Measurements from ENCODE around the gene HOXB8. TPM values are rescaled to one million over a fixed set of nuclear protein-coding genes. Genes with fewer than 3 reads are reported as not detected.
A peak's percentile ranks its signal among the peaks of the same experiment; 100 is the strongest.

The HOXB8 gene
- total and polyA plus RNA-seq, 10 donors, result 0.07 to 0.14 TPM; not detected in 8

- peaks cover 2 to 100% (median 80%) of the 10 kb centered on the region in 7 donors for H3K27me3 ChIP-seq (replicated peaks in 1 of 7)
Observed at GRCh38 chr17:48583708-48584222, 31.3 kb downstream of the HOXB8 start.

GRCh38 chr17:48582750-48583069, 32.4 kb downstream of the HOXB8 start:
- DNase-seq, result no peak
- Histone ChIP-seq H3K4me3 (peak overlapping the region in 4 of 8 donors; percentile 42 to 66 (median 49)), H3K27me3 (replicated peaks in 1 of 7) (peaks cover 2 to 100% (median 82%) of the 10 kb centered on the region in 7 donors), H3K4me1 (peaks cover 21 to 97% (median 66%) of the 10 kb centered on the region in 6 donors), H3K36me3 (no peaks in the 10 kb centered on the region), H3K27ac (peak overlapping the region in 6 of 8 donors; percentile 78 to 89 (median 86)), H3K9me3 (no peaks in the 10 kb centered on the region)
- TF ChIP-seq POLR2A (IDR thresholded peaks at IDR 0.05), result no peak
- no peak for TF ChIP-seq POLR2AphosphoS5 (IDR thresholded peaks at IDR 0.05)
- TF ChIP-seq CTCF (IDR thresholded peaks at IDR 0.05 in 8 of 11, conservative IDR thresholded peaks at IDR 0.05 in 3 of 11), result no peak
- intact Hi-C loops (cut with DNase I; ENCODE audit: low total_unique reads), result no loop called here
- 29 to 40% (median 34%) methylated on average over 7 of the region's 7 CpGs for whole genome bisulfite sequencing, 5 donors

More at GRCh38 chr17:48583708-48584222, 31.3 kb downstream of the HOXB8 start:
- no peak for DNase-seq
- WGBS, 5 donors, result 82 to 90% (median 87%) methylated on average over 3 of the region's 3 CpGs
- Histone ChIP-seq H3K4me3 (no peak overlapping the region), H3K27ac (peak overlapping the region in 4 of 8 donors; percentile 84 to 89 (median 86)), H3K9me3 (no peaks in the 10 kb centered on the region), H3K4me1 (peaks cover 21 to 96% (median 65%) of the 10 kb centered on the region in 6 donors), H3K36me3 (no peaks in the 10 kb centered on the region)
- TF ChIP-seq POLR2A (IDR thresholded peaks at IDR 0.05) (no peak), POLR2AphosphoS5 (IDR thresholded peaks at IDR 0.05) (no peak), CTCF (IDR thresholded peaks at IDR 0.05 in 8 of 11, conservative IDR thresholded peaks at IDR 0.05 in 3 of 11) (no peak)
- intact Hi-C loops (cut with DNase I; ENCODE audit: low total_unique reads), result no loop called here

- Histone ChIP-seq H3K4me3 (peak overlapping the region in 2 of 8 donors; percentile 15 to 66), H3K36me3 (no peaks in the 10 kb centered on the region), H3K27me3 (replicated peaks in 1 of 7) (peaks cover 2 to 97% (median 79%) of the 10 kb centered on the region in 7 donors), H3K27ac (peak overlapping the region in 6 of 8 donors; percentile 61 to 89 (median 84)), H3K4me1 (peaks cover 12 to 96% (median 62%) of the 10 kb centered on the region in 6 donors), H3K9me3 (no peaks in the 10 kb centered on the region)
- no peak for DNase-seq
- TF ChIP-seq POLR2AphosphoS5 (IDR thresholded peaks at IDR 0.05), result no peak
- TF ChIP-seq CTCF (IDR thresholded peaks at IDR 0.05 in 8 of 11, conservative IDR thresholded peaks at IDR 0.05 in 3 of 11), result no peak
- TF ChIP-seq POLR2A (IDR thresholded peaks at IDR 0.05), result no peak
- 43 to 56% (median 49%) methylated on average over 26 of the region's 26 CpGs for WGBS, 5 donors
- intact Hi-C loops (cut with DNase I; ENCODE audit: low total_unique reads), result no loop called here
Observed at GRCh38 chr17:48579760-48580554, 35.1 kb downstream of the HOXB8 start.

- Histone ChIP-seq H3K27me3 (replicated peaks in 1 of 7) (peaks cover 2 to 95% (median 77%) of the 10 kb centered on the region in 7 donors), H3K4me3 (peak overlapping the region in 5 of 8 donors; percentile 55 to 85 (median 64)), H3K36me3 (no peaks in the 10 kb centered on the region), H3K27ac (peak overlapping the region in 7 of 8 donors; percentile 36 to 89 (median 83)), H3K4me1 (peaks cover 11 to 90% (median 60%) of the 10 kb centered on the region in 6 donors), H3K9me3 (no peaks in the 10 kb centered on the region)
- DNase-seq, result no peak
- 30 to 46% (median 40%) methylated on average over 7 of the region's 7 CpGs for WGBS, 5 donors
- intact Hi-C loops (cut with DNase I; ENCODE audit: low total_unique reads), result no loop called here
- TF ChIP-seq POLR2A (IDR thresholded peaks at IDR 0.05) (no peak), POLR2AphosphoS5 (IDR thresholded peaks at IDR 0.05) (no peak), CTCF (IDR thresholded peaks at IDR 0.05 in 8 of 11, conservative IDR thresholded peaks at IDR 0.05 in 3 of 11) (no peak)
Observed at GRCh38 chr17:48579471-48579759, 35.7 kb downstream of the HOXB8 start.
